ENCODE data around the gene TEX12. TPM values are rescaled to one million over a fixed set of nuclear protein-coding genes. Genes with fewer than 3 reads are reported as not detected.
A peak's percentile ranks its signal among the peaks of the same experiment; 100 is the strongest.

Gene TEX12
- total RNA-seq, 4 donors from 2014 or later = 2.4 TPM; not detected in 3

DNA sequence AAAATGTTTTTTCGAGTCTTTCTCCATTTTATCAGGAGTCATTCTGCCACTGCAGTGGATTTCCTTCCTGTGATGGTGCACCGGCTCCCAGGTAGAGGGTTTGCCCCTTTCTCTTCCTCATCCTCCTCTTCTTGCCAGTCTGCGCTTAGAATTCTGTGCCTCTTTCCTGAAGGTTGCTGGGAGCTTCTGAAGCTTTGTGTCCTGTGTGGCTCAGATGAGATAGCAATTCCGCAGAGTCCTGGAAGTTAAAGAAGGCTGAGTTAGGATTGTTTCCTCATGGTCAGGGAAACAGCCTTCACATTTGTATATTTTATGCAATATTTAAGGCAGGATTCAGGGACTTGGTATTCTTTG is 8.4 kb downstream of the TEX12 start:
- 9 to 21% methylated on average over 4 of the region's 4 CpGs for WGBS, 2 donors
- Histone ChIP-seq H3K4me1 (peaks cover 0 to 17% (median 5%) of the 10 kb centered on the region in 4 donors), H3K9me3 (no peaks in the 10 kb centered on the region), H3K4me3 (peak overlapping the region; percentile 30 to 51 (median 34)), H3K27ac (peak overlapping the region; percentile 56 to 82 (median 65)), H3K27me3 (no peaks in the 10 kb centered on the region), H3K36me3 (no peaks in the 10 kb centered on the region)
- DNase-seq (ENCODE audit: low spot score in 2 of 2) = no peak
- TF ChIP-seq POLR2A (IDR thresholded peaks at IDR 0.05) (no peak), EP300 (IDR thresholded peaks at IDR 0.05) (no peak)
- TF ChIP-seq, protein P1, sequence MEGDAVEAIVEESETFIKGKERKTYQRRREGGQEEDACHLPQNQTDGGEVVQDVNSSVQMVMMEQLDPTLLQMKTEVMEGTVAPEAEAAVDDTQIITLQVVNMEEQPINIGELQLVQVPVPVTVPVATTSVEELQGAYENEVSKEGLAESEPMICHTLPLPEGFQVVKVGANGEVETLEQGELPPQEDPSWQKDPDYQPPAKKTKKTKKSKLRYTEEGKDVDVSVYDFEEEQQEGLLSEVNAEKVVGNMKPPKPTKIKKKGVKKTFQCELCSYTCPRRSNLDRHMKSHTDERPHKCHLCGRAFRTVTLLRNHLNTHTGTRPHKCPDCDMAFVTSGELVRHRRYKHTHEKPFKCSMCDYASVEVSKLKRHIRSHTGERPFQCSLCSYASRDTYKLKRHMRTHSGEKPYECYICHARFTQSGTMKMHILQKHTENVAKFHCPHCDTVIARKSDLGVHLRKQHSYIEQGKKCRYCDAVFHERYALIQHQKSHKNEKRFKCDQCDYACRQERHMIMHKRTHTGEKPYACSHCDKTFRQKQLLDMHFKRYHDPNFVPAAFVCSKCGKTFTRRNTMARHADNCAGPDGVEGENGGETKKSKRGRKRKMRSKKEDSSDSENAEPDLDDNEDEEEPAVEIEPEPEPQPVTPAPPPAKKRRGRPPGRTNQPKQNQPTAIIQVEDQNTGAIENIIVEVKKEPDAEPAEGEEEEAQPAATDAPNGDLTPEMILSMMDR (IDR thresholded peaks at IDR 0.05) = no peak

DNA sequence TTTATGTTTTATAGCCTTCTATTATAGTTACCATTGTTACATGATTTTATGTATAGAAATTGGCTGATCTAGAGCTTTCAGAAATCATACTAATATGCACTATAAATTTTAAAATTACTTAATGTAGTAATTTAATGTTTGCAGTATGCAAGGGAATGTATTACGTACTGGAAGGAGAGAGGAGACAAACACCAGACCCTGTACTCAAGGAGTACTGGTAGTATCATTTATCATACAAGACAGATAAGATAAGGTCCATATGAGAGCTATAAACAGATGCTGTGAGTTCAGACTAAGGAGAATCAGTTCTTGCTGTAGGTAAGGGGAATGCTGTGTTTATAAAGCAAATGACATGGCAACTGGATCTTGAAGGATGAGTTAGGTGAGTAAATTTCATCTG is 8.9 kb downstream of the TEX12 start:
- peaks cover 0 to 17% (median 5%) of the 10 kb centered on the region in 4 donors for H3K4me1 ChIP-seq
- peak overlapping the region in 2 of 4 donors; percentile 35 to 51 for H3K4me3 ChIP-seq
- H3K36me3 ChIP-seq = no peaks in the 10 kb centered on the region
- H3K9me3 ChIP-seq = no peaks in the 10 kb centered on the region
- H3K27ac ChIP-seq = peak overlapping the region in 1 of 4 donors; percentile 82
- WGBS, 2 donors = 78 to 97% methylated on average over 1 of the region's 1 CpG
- no peak for TF ChIP-seq POLR2A (IDR thresholded peaks at IDR 0.05)
- TF ChIP-seq, protein P1 (IDR thresholded peaks at IDR 0.05) = no peak
- no peak for TF ChIP-seq EP300 (IDR thresholded peaks at IDR 0.05)
- no peak for DNase-seq (ENCODE audit: low spot score in 2 of 2)
- no peaks in the 10 kb centered on the region for H3K27me3 ChIP-seq

DNA sequence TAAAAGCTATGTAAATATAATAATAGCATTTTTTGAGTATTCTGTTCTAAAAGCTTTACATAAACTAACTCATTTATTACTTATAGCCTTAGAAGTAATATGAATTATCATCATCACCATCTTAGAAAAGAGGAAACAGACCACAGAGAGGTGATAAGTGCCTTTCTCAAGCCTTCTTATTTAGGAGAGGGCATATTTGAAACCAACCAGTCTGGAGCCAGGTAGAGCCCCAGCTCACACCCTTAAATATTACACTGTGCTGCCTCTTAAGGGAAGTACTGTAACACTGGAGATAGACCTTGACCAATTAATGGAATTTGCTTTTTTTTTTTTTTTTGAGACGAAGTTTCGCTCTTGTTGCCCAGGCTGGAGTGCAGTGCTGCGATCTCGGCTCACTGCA is 10.4 kb downstream of the TEX12 start:
- no peaks in the 10 kb centered on the region for H3K36me3 ChIP-seq
- no peak for DNase-seq (ENCODE audit: low spot score in 2 of 2)
- WGBS, 2 donors = 75 to 81% methylated on average over 4 of the region's 4 CpGs
- H3K4me1 ChIP-seq = peaks cover 0 to 17% (median 5%) of the 10 kb centered on the region in 4 donors
- H3K9me3 ChIP-seq = no peaks in the 10 kb centered on the region
- H3K27ac ChIP-seq = no peak overlapping the region
- TF ChIP-seq, protein P1 (IDR thresholded peaks at IDR 0.05) = no peak
- TF ChIP-seq EP300 (IDR thresholded peaks at IDR 0.05) (no peak), POLR2A (IDR thresholded peaks at IDR 0.05) (no peak)
- no peak overlapping the region for H3K4me3 ChIP-seq
- H3K27me3 ChIP-seq = no peaks in the 10 kb centered on the region

GRCh38 chr11:112178428-112178827 is 11.3 kb downstream of the TEX12 start:
- TF ChIP-seq EP300 (IDR thresholded peaks at IDR 0.05) (no peak), POLR2A (IDR thresholded peaks at IDR 0.05) (no peak)
- TF ChIP-seq, protein P1 (IDR thresholded peaks at IDR 0.05) = no peak
- H3K4me3 ChIP-seq = no peak overlapping the region
- H3K36me3 ChIP-seq = no peaks in the 10 kb centered on the region
- no peaks in the 10 kb centered on the region for H3K9me3 ChIP-seq
- peaks cover 0 to 17% (median 5%) of the 10 kb centered on the region in 4 donors for H3K4me1 ChIP-seq
- WGBS, 2 donors = 90 to 94% methylated on average over 1 of the region's 1 CpG
- H3K27ac ChIP-seq = no peak overlapping the region
- no peaks in the 10 kb centered on the region for H3K27me3 ChIP-seq
- DNase-seq (ENCODE audit: low spot score in 2 of 2) = no peak

DNA sequence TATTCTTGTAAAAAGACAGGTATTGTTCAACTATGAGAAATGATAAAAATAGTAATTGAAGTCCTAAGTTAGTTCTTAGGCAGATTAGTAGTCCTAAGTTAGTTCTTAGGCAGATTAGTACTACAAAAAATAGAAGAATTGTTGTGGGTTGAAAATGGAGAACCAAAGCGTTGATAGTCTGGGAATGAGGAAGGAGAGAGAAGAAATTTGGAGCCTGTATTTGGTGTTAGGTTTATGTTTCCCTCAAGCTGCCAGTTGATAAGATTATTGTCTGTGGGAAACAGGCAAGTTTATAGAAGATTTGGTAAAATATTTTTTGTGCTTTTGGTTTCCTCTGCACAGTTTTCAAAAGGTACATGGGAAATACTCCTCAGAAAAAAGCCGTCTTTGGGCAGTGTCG is 11.8 kb downstream of the TEX12 start:
- WGBS, 2 donors = 67 to 78% methylated on average over 3 of the region's 3 CpGs
- Histone ChIP-seq H3K27me3 (no peaks in the 10 kb centered on the region), H3K36me3 (no peaks in the 10 kb centered on the region), H3K27ac (peak overlapping the region in 1 of 4 donors; percentile 25), H3K9me3 (no peaks in the 10 kb centered on the region), H3K4me1 (peaks cover 0 to 17% (median 5%) of the 10 kb centered on the region in 4 donors), H3K4me3 (no peak overlapping the region)
- TF ChIP-seq, protein P1 (IDR thresholded peaks at IDR 0.05) = no peak
- TF ChIP-seq EP300 (IDR thresholded peaks at IDR 0.05) (no peak), POLR2A (IDR thresholded peaks at IDR 0.05) (no peak)
- DNase-seq (ENCODE audit: low spot score in 2 of 2) = no peak

All from tibial nerve (tissue), 4 donors.